DOHH2 (cell line): ENCODE results near the gene CDK15.

Experiments
- H3F3A ChIP-seq: fragments of 200-600 bp; sonication (generic), shearing (Covaris generic); 2 replicates; pipeline ENCODE4 v1.6.0; 2016; ENCODE audit warnings: antibody characterized with exemption, mild to moderate bottlenecking; ENCODE audit not compliant: control insufficient read depth, insufficient read depth
- H3K27ac ChIP-seq: fragments of 200-600 bp; sonication (generic); 2 replicates; pipeline ENCODE4 v1.5.1; 2014; ENCODE audit warnings: low read depth, mild to moderate bottlenecking, low read length, moderate library complexity
- H3K27me3 ChIP-seq: fragments of 200-600 bp; sonication (generic); 2 replicates; pipeline ENCODE4 v1.6.1; 2014; ENCODE audit warnings: mild to moderate bottlenecking, low read length, mixed read lengths; ENCODE audit not compliant: control insufficient read depth
- H3K36me3 ChIP-seq: fragments of 200-600 bp; sonication (generic); 2 replicates; pipeline ENCODE4 v1.6.1; 2014; ENCODE audit warnings: mild to moderate bottlenecking, low read length, moderate library complexity, mixed read lengths; ENCODE audit not compliant: control insufficient read depth
- H3K4me1 ChIP-seq: fragments of 200-600 bp; sonication (generic); 2 replicates; pipeline ENCODE4 v1.6.1; 2014; ENCODE audit warnings: mild to moderate bottlenecking, low read length, mixed read lengths; ENCODE audit not compliant: control insufficient read depth
- H3K4me2 ChIP-seq: fragments of 200-600 bp; sonication (generic); 2 replicates; pipeline ENCODE4 v1.6.0; 2014; ENCODE audit warnings: mild to moderate bottlenecking, low read length, moderate library complexity
- H3K4me3 ChIP-seq: fragments of 200-600 bp; sonication (generic); 2 replicates; pipeline ENCODE4 v1.5.1; 2014; ENCODE audit warnings: mild to moderate bottlenecking, low read length, mixed read lengths
- H3K79me2 ChIP-seq: fragments of 200-600 bp; sonication (generic); 2 replicates; pipeline ENCODE4 v1.6.1; 2014; ENCODE audit warnings: mild to moderate bottlenecking, low read length, mixed read lengths; ENCODE audit not compliant: control insufficient read depth
- H3K9me2 ChIP-seq: fragments of 200-600 bp; sonication (generic); replicated peaks from 2 replicates; pipeline ENCODE4 v1.6.1; 2014; ENCODE audit warnings: mild to moderate bottlenecking, low read length, mixed read lengths; ENCODE audit not compliant: control insufficient read depth
- H3K9me3 ChIP-seq: fragments of 200-600 bp; sonication (generic); 2 replicates; pipeline ENCODE4 v1.6.1; 2014; ENCODE audit warnings: antibody characterized with exemption, low read length, mixed read lengths; ENCODE audit not compliant: control insufficient read depth, insufficient read depth
- H4K20me1 ChIP-seq: fragments of 200-600 bp; sonication (generic); 2 replicates; pipeline ENCODE4 v1.6.0; 2014; ENCODE audit warnings: low read depth, mild to moderate bottlenecking, antibody characterized with exemption, low read length, moderate library complexity; ENCODE audit not compliant: control insufficient read depth, insufficient read depth
- EZH2phosphoT487 ChIP-seq: fragments of 200-600 bp; sonication (generic); IDR thresholded peaks from 2 replicates; pipeline ENCODE4 v1.6.1; 2017; ENCODE audit warnings: borderline replicate concordance, mild to moderate bottlenecking, antibody characterized with exemption, low read length, moderate library complexity, mixed read lengths
- TF ChIP-seq, protein P1 (sequence below): fragments of 200-600 bp; sonication (generic); IDR thresholded peaks from one replicate; pipeline ENCODE4 v1.5.1; 2014; ENCODE audit warnings: antibody characterized with exemption, mild to moderate bottlenecking, low read depth, low read length; ENCODE audit not compliant: poor library complexity, severe bottlenecking

Gene CDK15

DNA sequence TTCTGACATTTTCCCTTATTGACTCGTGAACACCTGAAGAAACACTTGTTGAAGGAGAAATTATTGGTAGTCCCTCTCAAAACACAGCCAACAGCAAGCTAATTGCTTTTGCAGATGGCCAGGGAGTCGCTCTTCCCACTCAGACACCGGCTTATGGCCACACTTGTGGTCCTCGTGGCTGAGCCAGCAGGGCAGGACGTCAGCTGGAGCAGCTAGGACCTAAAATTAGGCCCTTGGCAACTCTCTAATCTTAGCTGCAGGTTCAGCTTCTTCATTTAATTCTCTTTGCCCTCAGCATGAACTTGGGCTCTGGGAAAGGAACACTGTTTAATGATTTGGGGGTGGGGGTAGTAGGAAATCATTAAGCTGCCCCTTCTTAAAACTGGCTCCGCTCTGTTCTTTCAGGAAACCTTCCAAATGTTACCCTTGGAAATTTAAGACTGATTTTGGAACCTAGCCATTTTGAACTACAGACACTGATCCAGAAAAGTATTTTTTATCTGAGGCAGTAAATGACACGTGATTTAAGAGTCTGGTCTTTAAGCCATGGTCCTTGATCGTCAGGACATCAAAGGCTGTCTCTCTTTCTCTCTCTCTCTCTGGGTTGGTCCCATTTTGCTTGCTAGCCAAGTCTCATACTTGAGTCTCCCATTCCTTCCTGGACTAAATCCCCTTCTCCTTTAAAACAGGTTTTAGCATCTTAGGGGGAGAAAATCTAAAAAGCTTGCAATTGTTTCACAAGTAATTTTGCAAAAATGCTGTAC is 77.5 kb downstream of the CDK15 start:
- H3K27ac ChIP-seq, result no peak overlapping the region
- H3K79me2 ChIP-seq, result no peaks in the 10 kb centered on the region
- peaks cover 49% of the 10 kb centered on the region for H3K27me3 ChIP-seq
- H4K20me1 ChIP-seq, result no peaks in the 10 kb centered on the region
- TF ChIP-seq, protein P1, sequence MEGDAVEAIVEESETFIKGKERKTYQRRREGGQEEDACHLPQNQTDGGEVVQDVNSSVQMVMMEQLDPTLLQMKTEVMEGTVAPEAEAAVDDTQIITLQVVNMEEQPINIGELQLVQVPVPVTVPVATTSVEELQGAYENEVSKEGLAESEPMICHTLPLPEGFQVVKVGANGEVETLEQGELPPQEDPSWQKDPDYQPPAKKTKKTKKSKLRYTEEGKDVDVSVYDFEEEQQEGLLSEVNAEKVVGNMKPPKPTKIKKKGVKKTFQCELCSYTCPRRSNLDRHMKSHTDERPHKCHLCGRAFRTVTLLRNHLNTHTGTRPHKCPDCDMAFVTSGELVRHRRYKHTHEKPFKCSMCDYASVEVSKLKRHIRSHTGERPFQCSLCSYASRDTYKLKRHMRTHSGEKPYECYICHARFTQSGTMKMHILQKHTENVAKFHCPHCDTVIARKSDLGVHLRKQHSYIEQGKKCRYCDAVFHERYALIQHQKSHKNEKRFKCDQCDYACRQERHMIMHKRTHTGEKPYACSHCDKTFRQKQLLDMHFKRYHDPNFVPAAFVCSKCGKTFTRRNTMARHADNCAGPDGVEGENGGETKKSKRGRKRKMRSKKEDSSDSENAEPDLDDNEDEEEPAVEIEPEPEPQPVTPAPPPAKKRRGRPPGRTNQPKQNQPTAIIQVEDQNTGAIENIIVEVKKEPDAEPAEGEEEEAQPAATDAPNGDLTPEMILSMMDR, result no peak
- TF ChIP-seq EZH2phosphoT487, result no peak
- H3K36me3 ChIP-seq, result no peaks in the 10 kb centered on the region
- no peak overlapping the region for H3K4me3 ChIP-seq
- H3K9me2 ChIP-seq, result no peaks in the 10 kb centered on the region
- H3F3A ChIP-seq, result no peaks in the 10 kb centered on the region
- H3K4me1 ChIP-seq, result peaks cover 8% of the 10 kb centered on the region
- H3K9me3 ChIP-seq, result no peaks in the 10 kb centered on the region
- H3K4me2 ChIP-seq, result no peak overlapping the region

- Histone ChIP-seq H3K27me3 (peaks cover 29% of the 10 kb centered on the region), H3K79me2 (no peaks in the 10 kb centered on the region), H3K9me2 (no peaks in the 10 kb centered on the region), H4K20me1 (no peaks in the 10 kb centered on the region), H3F3A (no peaks in the 10 kb centered on the region), H3K4me3 (no peak overlapping the region), H3K36me3 (no peaks in the 10 kb centered on the region), H3K9me3 (no peaks in the 10 kb centered on the region), H3K27ac (no peak overlapping the region), H3K4me2 (no peak overlapping the region), H3K4me1 (peaks cover 8% of the 10 kb centered on the region)
- TF ChIP-seq, protein P1, result no peak
- TF ChIP-seq EZH2phosphoT487, result no peak
Measured at GRCh38 chr2:201886504-201886903, 80.2 kb downstream of the CDK15 start.

DNA sequence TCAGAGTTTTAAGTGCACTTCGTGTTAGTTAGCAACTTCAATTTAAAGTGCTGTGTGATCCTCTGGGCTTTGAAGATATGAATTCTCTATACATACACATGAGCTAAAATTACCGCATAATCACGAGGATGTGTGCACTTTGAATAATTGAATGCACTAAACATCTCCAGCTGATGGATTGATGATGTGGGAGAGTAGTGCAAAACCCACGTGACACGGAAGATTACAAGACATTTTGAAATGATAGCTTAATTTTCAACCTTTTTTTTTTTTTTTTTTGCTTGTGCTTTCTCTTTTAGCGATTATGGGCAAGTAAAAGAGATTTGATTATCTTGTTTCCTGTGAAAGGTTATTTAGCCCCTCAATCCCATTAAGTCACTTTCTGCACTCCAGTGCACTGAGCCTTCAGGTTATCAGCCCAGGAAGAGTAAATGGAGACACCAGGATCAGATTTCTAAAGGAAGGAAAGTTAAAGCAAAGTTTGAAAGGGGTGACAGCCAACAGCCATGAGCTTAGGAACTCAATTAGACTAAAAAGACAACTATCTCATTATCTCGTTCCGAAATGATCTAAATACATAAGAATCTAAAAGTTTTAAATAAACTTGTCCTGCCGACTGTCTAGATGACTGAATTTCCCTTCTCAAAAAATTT is 81.6 kb downstream of the CDK15 start:
- H3K9me3 ChIP-seq, result no peaks in the 10 kb centered on the region
- H3K27me3 ChIP-seq, result peaks cover 20% of the 10 kb centered on the region
- H3K27ac ChIP-seq, result no peak overlapping the region
- no peak overlapping the region for H3K4me3 ChIP-seq
- H3K9me2 ChIP-seq, result no peaks in the 10 kb centered on the region
- H3F3A ChIP-seq, result no peaks in the 10 kb centered on the region
- no peaks in the 10 kb centered on the region for H3K4me1 ChIP-seq
- no peaks in the 10 kb centered on the region for H3K79me2 ChIP-seq
- H4K20me1 ChIP-seq, result no peaks in the 10 kb centered on the region
- TF ChIP-seq, protein P1, result no peak
- no peak for TF ChIP-seq EZH2phosphoT487
- no peak overlapping the region for H3K4me2 ChIP-seq
- no peaks in the 10 kb centered on the region for H3K36me3 ChIP-seq
